ENCODE data around the gene SLAIN1.

DNA sequence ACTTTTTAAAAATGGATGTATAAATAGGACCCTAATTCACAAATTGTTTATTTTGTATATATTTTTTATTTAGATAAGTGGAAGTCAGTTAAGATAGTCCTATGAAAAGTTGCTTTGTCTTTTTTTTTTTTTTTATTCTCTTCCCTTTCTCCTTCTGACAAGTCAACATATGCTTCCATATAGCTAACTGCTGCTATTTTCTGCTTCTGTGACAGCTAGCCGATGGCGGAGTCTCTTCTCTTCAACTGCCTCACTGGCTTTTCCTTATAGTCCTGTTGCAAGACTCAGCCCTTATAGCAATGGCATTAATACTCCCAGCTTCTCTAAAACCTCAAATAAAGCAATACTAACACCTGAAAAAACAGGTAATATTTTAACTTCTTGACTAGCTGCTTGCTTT is 45.3 kb downstream of the SLAIN1 start:
- no peak for TF ChIP-seq CTCF (IDR thresholded peaks at IDR 0.05)
- no peak for TF ChIP-seq POLR2A (IDR thresholded peaks at IDR 0.05)
